Right lobe of liver (tissue), 6 donors: Measurements from ENCODE around the gene C2orf92. TPM values are rescaled to one million over a fixed set of nuclear protein-coding genes. Genes with fewer than 3 reads are reported as not detected.

ENCODE experiments used
- ATAC-seq, 4 donors: fragments of 200-7000 bp; cut with Tn5 transposase; one replicate each; pipeline ENCODE4 v1.9.1; 2020; ENCODE audit warnings: mild to moderate bottlenecking in 4 of 4, moderate library complexity in 4 of 4
- DNase-seq, 3 donors: peaks; one replicate each; pipeline ENCODE4 v3.0.0-alpha.2; 2020
- H3K27ac ChIP-seq, 3 donors: fragments of 200-600 bp; one replicate each; pipeline ENCODE4 v1.8.0; 2022
- H3K27me3 ChIP-seq, 2 donors: fragments of 200-600 bp; one replicate each; pipeline ENCODE4 v1.8.0; 2022
- H3K36me3 ChIP-seq, 4 donors: fragments of 200-600 bp; sonication (generic) in 1 of 4; one replicate each; pipeline versions ENCODE4 v1.5.1 to v1.8.0; 2017 to 2022; ENCODE audit warnings: control low read depth in 1 of 4
- H3K4me1 ChIP-seq, 4 donors: fragments of 200-600 bp; sonication (generic) in 1 of 4; one replicate each; pipeline versions ENCODE4 v1.5.1 to v1.8.0; 2017 to 2022; ENCODE audit warnings: control low read depth in 1 of 4
- H3K4me3 ChIP-seq, 3 donors: fragments of 200-600 bp; one replicate each; pipeline ENCODE4 v1.8.0; 2022
- H3K9me3 ChIP-seq, 4 donors: fragments of 200-600 bp; sonication (generic) in 1 of 4; one replicate each; pipeline versions ENCODE4 v1.5.1 to v1.8.0; 2017 to 2022; ENCODE audit warnings: control low read depth in 1 of 4
- CTCF ChIP-seq, 4 donors: fragments of 200-600 bp in 3 of 4; fragments of 450-650 bp in 1 of 4; IDR thresholded peaks; one replicate each; pipeline versions ENCODE4 v1.5.1 to v1.8.0; 2016 to 2022; ENCODE audit warnings: antibody characterized with exemption in 4 of 4, mild to moderate bottlenecking in 2 of 4
- POLR2A ChIP-seq: fragments of 450-650 bp; IDR thresholded peaks from one replicate; pipeline ENCODE4 v1.6.1; 2017; ENCODE audit warnings: antibody characterized with exemption, mild to moderate bottlenecking
- WGBS: methylation state at CpG from one replicate; pipeline ENCODE4 v1.1.6; 2018; ENCODE audit warnings: low coverage, low lambda C conversion rate; ENCODE audit not compliant: insufficient coverage; ENCODE audit errors: missing lambda C conversion rate; 5-methylcytosine and 5-hydroxymethylcytosine counted together
- intact Hi-C, 2 donors: fragments of 100-400 bp; cut with DNase I; formaldehyde crosslinking; loops; one replicate each; pipeline versions ENCODE4 v1.11.2 to v1.14.1; 2022
- total RNA-seq, 6 experiments: library from RNA; depleted of rRNA in 2 of 6; stranded (reverse); fragments of >200 nt in 2 of 6; fragmentation: NEBNext Ultra II Directional in 3 of 6; extraction: Animal tissue kit (Norgen Biotek cat#: 25700) in 3 of 6; gene quantifications; one replicate each; pipeline versions ENCODE4 v1.1.0 to v1.2.4, GENCODE V29; 2016 to 2023
- donor health status: DM: no; HTN: yes; CAD: no.
- donor health status: DM: no; HTN: no; CAD: no.
- donor health status: DM: no; HTN: no; CAD: no.
- donor health status: DM: no; HTN: yes; CAD: no.
- donor health status: DM: no; HTN: yes; CAD: no.

C2orf92 gene
- total RNA-seq, 6 experiments from 2014 or later = 2.0 to 12.8 (median 4.4) TPM

- Histone ChIP-seq H3K27ac (no peak overlapping the region), H3K4me1 (peaks cover 0 to 11% (median 5%) of the 10 kb centered on the region in 4 donors), H3K27me3 (no peaks in the 10 kb centered on the region), H3K36me3 (peaks cover 0 to 15% (median under 1%) of the 10 kb centered on the region in 4 donors), H3K4me3 (no peak overlapping the region), H3K9me3 (no peaks in the 10 kb centered on the region)
- TF ChIP-seq CTCF (IDR thresholded peaks at IDR 0.05) (no peak), POLR2A (no peak)
- WGBS = 94% methylated on average over 13 of the region's 29 CpGs
- intact Hi-C loops = no loop called here
- DNase-seq (no peak), ATAC-seq (no peak)
These were observed 10.1 kb upstream of the C2orf92 start for GRCh38 chr2:97659256-97660043.

GRCh38 chr2:97660044-97660774, 9.3 kb upstream of the C2orf92 start:
- Histone ChIP-seq H3K4me3 (no peak overlapping the region), H3K4me1 (peaks cover 0 to 11% (median 5%) of the 10 kb centered on the region in 4 donors), H3K27ac (no peak overlapping the region), H3K9me3 (no peaks in the 10 kb centered on the region), H3K36me3 (peaks cover 0 to 15% (median under 1%) of the 10 kb centered on the region in 4 donors), H3K27me3 (no peaks in the 10 kb centered on the region)
- intact Hi-C loops = no loop called here
- TF ChIP-seq POLR2A (no peak), CTCF (IDR thresholded peaks at IDR 0.05) (no peak)
- 95% methylated on average over 8 of the region's 20 CpGs for WGBS
- ATAC-seq (no peak), DNase-seq (peak in 1 of 3 donors; percentile 23)

GRCh38 chr2:97660775-97661389, 8.6 kb upstream of the C2orf92 start:
- 53% methylated on average over 4 of the region's 18 CpGs for WGBS
- Histone ChIP-seq H3K4me1 (peaks cover 0 to 11% (median 5%) of the 10 kb centered on the region in 4 donors), H3K9me3 (no peaks in the 10 kb centered on the region), H3K4me3 (no peak overlapping the region), H3K27ac (no peak overlapping the region), H3K36me3 (peaks cover 0 to 15% (median under 1%) of the 10 kb centered on the region in 4 donors), H3K27me3 (no peaks in the 10 kb centered on the region)
- intact Hi-C loops = no loop called here
- ATAC-seq = no peak
- DNase-seq = no peak
- TF ChIP-seq POLR2A (no peak), CTCF (IDR thresholded peaks at IDR 0.05) (no peak)

GRCh38 chr2:97661927-97662326, 7.6 kb upstream of the C2orf92 start:
- Histone ChIP-seq H3K9me3 (no peaks in the 10 kb centered on the region), H3K4me1 (peaks cover 0 to 11% (median 5%) of the 10 kb centered on the region in 4 donors), H3K36me3 (peaks cover 0 to 15% (median under 1%) of the 10 kb centered on the region in 4 donors), H3K27ac (peak overlapping the region in 1 of 3 donors; percentile 77), H3K27me3 (no peaks in the 10 kb centered on the region), H3K4me3 (no peak overlapping the region)
- intact Hi-C loops = no loop called here
- TF ChIP-seq POLR2A (no peak), CTCF (IDR thresholded peaks at IDR 0.05) (no peak)
- ATAC-seq (no peak), DNase-seq (no peak)
- 78% methylated on average over 5 of the region's 6 CpGs for WGBS
